Liver (tissue), 9 donors: ENCODE data around the gene QKI. TPM values are rescaled to one million over a fixed set of nuclear protein-coding genes. Genes with fewer than 3 reads are reported as not detected.

Source experiments
- DNase-seq: peaks from one replicate; pipeline ENCODE4 v3.0.0-alpha.2; 2017; ENCODE audit warnings: low spot score
- H3K27ac ChIP-seq, 2 donors: one replicate each; pipeline ENCODE4 v1.7.0; 2013; ENCODE audit warnings: inconsistent platforms in 2 of 2, low read length in 2 of 2, control low read depth in 1 of 2, low read depth in 1 of 2, mild to moderate bottlenecking in 1 of 2
- H3K27me3 ChIP-seq, 4 donors: one replicate each; pipeline versions ENCODE4 v1.6.1 to v1.7.0; 2013; ENCODE audit warnings: low read length in 3 of 4, inconsistent platforms in 1 of 4, mild to moderate bottlenecking in 1 of 4, moderate library complexity in 1 of 4; ENCODE audit not compliant: control insufficient read depth in 4 of 4, insufficient read depth in 4 of 4
- H3K36me3 ChIP-seq, 4 donors: one replicate each; pipeline versions ENCODE4 v1.6.1 to v1.7.0; 2013; ENCODE audit warnings: low read length in 3 of 4, mild to moderate bottlenecking in 3 of 4, low read depth in 1 of 4, moderate library complexity in 1 of 4; ENCODE audit not compliant: control insufficient read depth in 4 of 4, insufficient read depth in 3 of 4
- H3K4me1 ChIP-seq, 4 donors: one replicate each; pipeline versions ENCODE4 v1.6.1 to v1.7.0; 2013; ENCODE audit warnings: low read length in 3 of 4, mild to moderate bottlenecking in 3 of 4, moderate library complexity in 1 of 4; ENCODE audit not compliant: control insufficient read depth in 4 of 4, insufficient read depth in 4 of 4
- H3K4me3 ChIP-seq, 3 donors: one replicate each; pipeline versions ENCODE4 v1.6.1 to v1.7.0; 2013; ENCODE audit warnings: low read length in 3 of 3, control low read depth in 1 of 3, low read depth in 1 of 3, mild to moderate bottlenecking in 1 of 3
- H3K9ac ChIP-seq, 2 donors: one replicate each; pipeline ENCODE4 v1.7.0; 2013; ENCODE audit warnings: low read length in 2 of 2, mild to moderate bottlenecking in 2 of 2, moderate library complexity in 2 of 2, control low read depth in 1 of 2, low read depth in 1 of 2
- H3K9me3 ChIP-seq, 4 donors: one replicate each; pipeline versions ENCODE4 v1.6.1 to v1.7.0; 2013; ENCODE audit warnings: low read length in 3 of 4; ENCODE audit not compliant: control insufficient read depth in 4 of 4
- GABPA ChIP-seq, 2 donors: IDR thresholded peaks in 1 of 2; conservative IDR thresholded peaks in 1 of 2; 2 replicates each; pipeline ENCODE4 v1.6.1; 2016; ENCODE audit warnings: antibody characterized with exemption in 2 of 2, mild to moderate bottlenecking in 1 of 2, moderate library complexity in 1 of 2
- JUND ChIP-seq, 2 donors: IDR thresholded peaks; 2 replicates each; pipeline ENCODE4 v1.6.1; 2016; ENCODE audit warnings: antibody characterized with exemption in 2 of 2
- WGBS: extraction: QIAGEN DNeasy Blood & Tissue Kit; methylation state at CpG from one replicate; pipeline ENCODE4 v1.1.7; 2013; 5-methylcytosine and 5-hydroxymethylcytosine counted together
- polyA plus RNA-seq, 2 donors: library from polyadenylated mRNA; stranded (reverse) in 1 of 2; unstranded in 1 of 2; fragments of 200-250 nt in 1 of 2; fragments of >200 nt in 1 of 2; fragmentation: Nextera tagmentation in 1 of 2; extraction: Ambion mirVana in 1 of 2; gene quantifications; one replicate each; pipeline versions ENCODE4 v1.2.1 to v1.2.3, GENCODE V29; 2013 to 2015
- total RNA-seq, 2 donors: library from RNA; depleted of rRNA; stranded (reverse); fragments of >200 nt; gene quantifications; one replicate each; pipeline ENCODE4 v1.2.3, GENCODE V29; 2014
- TF ChIP-seq, protein P1 (sequence below): IDR thresholded peaks from 2 replicates; pipeline ENCODE4 v1.6.1; 2016; ENCODE audit warnings: antibody characterized with exemption
- donor health status: healthy.
- donor health status: healthy.
- donor health status: healthy.
- donor health status: healthy.
- donor health status: healthy.

Gene QKI
- total and polyA plus RNA-seq, 4 donors = 22.7 to 97.0 (median 56.3) TPM

DNA sequence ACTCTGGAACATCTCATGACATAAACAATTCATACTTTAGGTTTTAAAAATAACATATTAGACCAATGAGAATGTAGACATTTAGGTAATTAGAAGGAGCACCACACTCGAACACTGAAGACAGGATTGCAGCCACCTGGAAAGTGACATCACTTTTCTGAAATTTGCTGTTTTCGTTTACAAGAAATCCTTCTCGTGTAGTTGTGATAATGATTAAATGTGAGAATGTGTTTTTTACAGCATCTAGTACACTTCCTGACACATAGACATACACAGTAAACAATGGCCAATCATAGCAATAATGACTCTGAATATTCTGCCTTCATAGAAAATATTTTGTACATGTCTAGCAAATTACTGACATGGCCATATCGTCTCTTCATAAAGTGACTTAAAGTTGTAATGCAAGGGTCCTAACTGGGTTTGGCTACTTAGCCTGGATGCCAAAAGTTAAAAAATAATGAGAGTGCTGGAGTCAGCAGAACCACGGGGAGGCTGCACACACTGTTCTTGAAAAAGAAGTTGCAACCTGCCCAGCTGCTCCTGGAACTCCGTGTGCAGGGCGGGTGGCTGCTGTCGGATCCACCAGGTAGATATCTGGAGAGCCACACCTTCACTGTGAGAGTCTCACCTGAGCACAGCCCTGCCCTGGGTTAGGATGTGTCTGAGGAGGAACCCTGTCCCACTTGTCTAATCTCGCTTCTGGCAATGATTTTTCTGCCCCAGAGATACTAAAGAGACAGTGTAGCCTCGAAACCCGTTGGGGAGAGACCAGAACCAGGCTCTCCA, 212.9 kb downstream of the QKI start:
- Histone ChIP-seq H3K27ac (no peak overlapping the region), H3K9ac (no peak overlapping the region), H3K36me3 (no peaks in the 10 kb centered on the region), H3K4me3 (no peak overlapping the region), H3K9me3 (peaks cover 0 to 6% (median 4%) of the 10 kb centered on the region in 4 donors), H3K27me3 (no peaks in the 10 kb centered on the region), H3K4me1 (no peaks in the 10 kb centered on the region)
- DNase-seq = no peak
- WGBS = 77% methylated on average over 11 of the region's 11 CpGs
- TF ChIP-seq, protein P1, sequence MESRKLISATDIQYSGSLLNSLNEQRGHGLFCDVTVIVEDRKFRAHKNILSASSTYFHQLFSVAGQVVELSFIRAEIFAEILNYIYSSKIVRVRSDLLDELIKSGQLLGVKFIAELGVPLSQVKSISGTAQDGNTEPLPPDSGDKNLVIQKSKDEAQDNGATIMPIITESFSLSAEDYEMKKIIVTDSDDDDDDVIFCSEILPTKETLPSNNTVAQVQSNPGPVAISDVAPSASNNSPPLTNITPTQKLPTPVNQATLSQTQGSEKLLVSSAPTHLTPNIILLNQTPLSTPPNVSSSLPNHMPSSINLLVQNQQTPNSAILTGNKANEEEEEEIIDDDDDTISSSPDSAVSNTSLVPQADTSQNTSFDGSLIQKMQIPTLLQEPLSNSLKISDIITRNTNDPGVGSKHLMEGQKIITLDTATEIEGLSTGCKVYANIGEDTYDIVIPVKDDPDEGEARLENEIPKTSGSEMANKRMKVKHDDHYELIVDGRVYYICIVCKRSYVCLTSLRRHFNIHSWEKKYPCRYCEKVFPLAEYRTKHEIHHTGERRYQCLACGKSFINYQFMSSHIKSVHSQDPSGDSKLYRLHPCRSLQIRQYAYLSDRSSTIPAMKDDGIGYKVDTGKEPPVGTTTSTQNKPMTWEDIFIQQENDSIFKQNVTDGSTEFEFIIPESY = no peak
- no peak for TF ChIP-seq GABPA (IDR thresholded peaks at IDR 0.05 in 1 of 2, conservative IDR thresholded peaks at IDR 0.05 in 1 of 2)
- no peak for TF ChIP-seq JUND (IDR thresholded peaks at IDR 0.05)
